Thyroid gland (tissue), 4 donors: ENCODE data around the gene DEK. TPM values are rescaled to one million over a fixed set of nuclear protein-coding genes. Genes with fewer than 3 reads are reported as not detected.
"Not testable (repeated sequence)": the region's sequence is repeated elsewhere in the genome, so short reads cannot be mapped to it uniquely, and the experiment has no call there.

ENCODE experiments used
- DNase-seq, 2 donors: peaks; one replicate each; pipeline ENCODE4 v3.0.0-alpha.2; 2019
- H3K27ac ChIP-seq, 3 donors: fragments of 200-600 bp; sonication (generic); 1 replicate in 2 of 3; 2 replicates in 1 of 3; pipeline ENCODE4 v1.5.1; 2016 to 2019; ENCODE audit warnings: mild to moderate bottlenecking in 1 of 3, moderate library complexity in 1 of 3
- H3K27me3 ChIP-seq: fragments of 200-600 bp; sonication (generic); one replicate; pipeline ENCODE4 v1.5.1; 2019
- H3K36me3 ChIP-seq, 2 donors: fragments of 200-600 bp; sonication (generic); one replicate each; pipeline ENCODE4 v1.5.1; 2016 to 2019
- H3K4me1 ChIP-seq, 2 donors: fragments of 200-600 bp; sonication (generic); one replicate each; pipeline ENCODE4 v1.5.1; 2017 to 2019
- H3K4me3 ChIP-seq, 3 donors: fragments of 200-600 bp; sonication (generic); replicated peaks in 1 of 3; 1 replicate in 2 of 3; 2 replicates in 1 of 3; pipeline ENCODE4 v1.5.1; 2016; ENCODE audit warnings: mild to moderate bottlenecking in 1 of 3
- H3K9me3 ChIP-seq: fragments of 200-600 bp; sonication (generic); one replicate; pipeline ENCODE4 v1.5.1; 2017
- CTCF ChIP-seq, 6 experiments: fragments of 200-600 bp in 3 of 6; fragments of 450-650 bp in 3 of 6; sonication (generic) in 3 of 6; IDR thresholded peaks; one replicate each; pipeline ENCODE4 v1.5.1; 2016 to 2019; ENCODE audit warnings: antibody characterized with exemption in 6 of 6, mild to moderate bottlenecking in 2 of 6, inconsistent platforms in 1 of 6, moderate library complexity in 1 of 6
- POLR2A ChIP-seq, 2 donors: fragments of 450-650 bp; IDR thresholded peaks; one replicate each; pipeline ENCODE4 v1.6.1; 2017; ENCODE audit warnings: antibody characterized with exemption in 2 of 2, mild to moderate bottlenecking in 2 of 2, moderate library complexity in 1 of 2
- WGBS, 2 donors: methylation state at CpG; one replicate each; pipeline ENCODE4 v1.1.5; 2017; 5-methylcytosine and 5-hydroxymethylcytosine counted together
- intact Hi-C: fragments of 100-400 bp; cut with DNase I; formaldehyde crosslinking; loops from one replicate; pipeline ENCODE4 v1.15.1; 2023
- total RNA-seq, 4 donors: library from RNA; depleted of rRNA; stranded (reverse); fragments of >200 nt; gene quantifications; one replicate each; pipeline ENCODE4 v1.2.3, GENCODE V29; 2016

Gene DEK
- total RNA-seq, 4 donors from 2014 or later = 165 to 211 (median 207) TPM

DNA sequence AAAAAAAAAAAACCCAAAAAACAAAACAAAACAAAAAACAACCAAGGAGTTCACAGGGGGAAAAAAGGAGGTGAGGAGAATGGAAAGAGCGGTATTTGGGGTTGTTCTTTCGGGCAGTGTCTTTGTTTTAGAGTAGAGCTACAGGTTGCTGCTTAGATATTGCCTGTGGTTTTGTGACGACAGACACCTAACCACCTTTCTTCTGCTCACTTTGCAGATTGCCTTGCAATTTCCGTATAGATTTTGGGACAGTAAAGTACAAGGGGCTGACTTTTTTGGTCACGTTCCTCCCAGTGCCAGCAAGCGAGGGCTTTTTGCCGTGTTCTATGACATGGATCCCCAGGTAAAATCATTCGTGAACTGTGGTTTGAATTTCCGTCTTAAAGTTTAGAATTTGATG is 50.9 kb downstream of the DEK start:
- 92 to 93% methylated on average over 9 of the region's 9 CpGs for WGBS, 2 donors
- intact Hi-C loops = no loop called here
- peaks cover 6 to 8% of the 10 kb centered on the region in 2 donors for H3K36me3 ChIP-seq

GRCh38 chr6:18212231-18212630 is 52.1 kb downstream of the DEK start:
- WGBS, 2 donors = 75 to 82% methylated on average over 4 of the region's 4 CpGs
- Histone ChIP-seq H3K4me1 (peaks cover 37 to 40% of the 10 kb centered on the region in 2 donors), H3K4me3 (no peak overlapping the region), H3K36me3 (no peaks in the 10 kb centered on the region), H3K9me3 (no peaks in the 10 kb centered on the region), H3K27ac (peak overlapping the region; percentile 71 to 91 (median 85)), H3K27me3 (no peaks in the 10 kb centered on the region)
- no peak for DNase-seq
- intact Hi-C loops = no loop called here
- no peak for TF ChIP-seq POLR2A (IDR thresholded peaks at IDR 0.05)
- TF ChIP-seq CTCF (IDR thresholded peaks at IDR 0.05) = no peak

More for the DNA sequence above, 50.9 kb downstream of the DEK start:
- H3K4me1 ChIP-seq = peaks cover 26 to 29% of the 10 kb centered on the region in 2 donors
- TF ChIP-seq CTCF (IDR thresholded peaks at IDR 0.05) = no peak
- no peak overlapping the region for H3K4me3 ChIP-seq
- no peaks in the 10 kb centered on the region for H3K9me3 ChIP-seq
- no peak for DNase-seq
- peak overlapping the region in 1 of 3 donors; percentile 71 for H3K27ac ChIP-seq
- no peaks in the 10 kb centered on the region for H3K27me3 ChIP-seq

DNA sequence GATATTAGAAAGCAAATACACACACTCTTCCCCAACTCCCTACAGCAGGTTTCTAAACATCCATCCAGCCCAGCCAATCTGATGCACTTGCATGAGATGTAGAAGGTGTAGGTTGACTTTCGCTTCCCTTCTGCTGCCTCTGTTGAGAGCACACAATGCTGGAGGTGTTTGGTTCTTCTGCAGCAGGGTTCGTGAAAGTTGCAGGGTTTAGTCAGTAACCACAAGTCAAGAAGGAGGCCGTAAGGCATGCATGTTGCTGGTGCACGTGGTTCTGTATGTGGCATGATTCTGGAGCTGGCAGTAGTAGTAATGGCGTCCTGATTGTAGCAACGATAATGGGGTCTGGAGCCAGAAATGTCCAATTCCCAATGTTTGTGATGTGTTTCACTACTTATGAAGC is 53.0 kb downstream of the DEK start:
- Histone ChIP-seq H3K4me3 (no peak overlapping the region), H3K27me3 (no peaks in the 10 kb centered on the region), H3K36me3 (no peaks in the 10 kb centered on the region), H3K27ac (peak overlapping the region; percentile 16 to 91 (median 85)), H3K9me3 (no peaks in the 10 kb centered on the region), H3K4me1 (peaks cover 42 to 45% of the 10 kb centered on the region in 2 donors)
- 89 to 91% methylated on average over 6 of the region's 6 CpGs for WGBS, 2 donors
- TF ChIP-seq POLR2A (IDR thresholded peaks at IDR 0.05) (no peak), CTCF (IDR thresholded peaks at IDR 0.05) (no peak)
- DNase-seq = no peak
- intact Hi-C loops = no loop called here

GRCh38 chr6:18210707-18211106 is 53.6 kb downstream of the DEK start:
- TF ChIP-seq CTCF (IDR thresholded peaks at IDR 0.05) (no peak), POLR2A (IDR thresholded peaks at IDR 0.05) (no peak)
- Histone ChIP-seq H3K4me1 (peaks cover 46 to 48% of the 10 kb centered on the region in 2 donors), H3K36me3 (no peaks in the 10 kb centered on the region), H3K9me3 (no peaks in the 10 kb centered on the region), H3K27me3 (no peaks in the 10 kb centered on the region), H3K4me3 (no peak overlapping the region), H3K27ac (peak overlapping the region; percentile 85 to 97 (median 91))
- intact Hi-C loops = no loop called here
- 65 to 73% methylated on average over 5 of the region's 5 CpGs for WGBS, 2 donors
- DNase-seq = peak; percentile 35 to 43

DNA sequence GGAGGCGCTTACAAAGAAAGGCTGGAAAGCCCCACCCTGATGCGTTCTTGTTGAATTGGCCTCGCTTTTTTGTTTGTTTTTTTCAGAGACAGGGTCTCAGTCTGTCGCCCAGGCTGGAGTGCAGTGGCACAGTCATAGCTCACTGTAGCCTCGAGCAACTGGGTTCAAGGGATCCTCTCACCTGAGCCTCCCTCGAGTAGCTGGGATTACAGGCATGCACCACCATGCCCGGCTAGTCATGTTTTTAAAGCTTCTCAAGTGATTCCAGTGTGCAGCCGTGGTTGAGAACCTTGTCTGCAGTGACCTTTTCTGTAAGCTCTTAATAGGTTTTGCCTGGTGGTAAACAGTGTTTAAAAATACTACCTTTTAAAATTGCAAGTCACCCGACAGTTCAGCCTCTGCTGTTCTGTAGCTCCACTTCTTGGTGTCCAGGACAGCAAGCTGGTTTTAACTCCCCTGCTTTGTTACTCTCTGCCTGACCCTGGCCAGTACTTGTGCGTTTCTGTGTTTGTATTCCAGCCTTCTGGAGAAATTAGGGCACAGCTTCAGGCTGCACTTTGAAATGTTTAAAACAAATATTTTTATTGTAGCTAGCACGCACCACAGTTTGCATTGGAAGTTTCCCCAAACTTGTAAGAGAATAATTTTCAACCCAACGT is 54.7 kb downstream of the DEK start:
- TF ChIP-seq POLR2A (IDR thresholded peaks at IDR 0.05) (peak in 1 of 2 donors; percentile 37), CTCF (IDR thresholded peaks at IDR 0.05) (no peak)
- Histone ChIP-seq H3K36me3 (no peaks in the 10 kb centered on the region), H3K9me3 (no peaks in the 10 kb centered on the region), H3K4me3 (no peak overlapping the region), H3K27me3 (no peaks in the 10 kb centered on the region), H3K4me1 (peaks cover 50 to 52% of the 10 kb centered on the region in 2 donors), H3K27ac (peak overlapping the region; percentile 90 to 97 (median 91))
- intact Hi-C loops = no loop called here
- peak; percentile 81 to 82 for DNase-seq
- 37 to 53% methylated on average over 12 of the region's 12 CpGs for WGBS, 2 donors

- WGBS, 2 donors = 92 to 95% methylated on average over 9 of the region's 9 CpGs
- Histone ChIP-seq H3K4me1 (peaks cover 58 to 59% of the 10 kb centered on the region in 2 donors), H3K27ac (peak overlapping the region; percentile 90 to 97 (median 91))
- intact Hi-C loops, DNase-seq, H3K36me3 ChIP-seq, H3K4me3 ChIP-seq, H3K27me3 ChIP-seq, H3K9me3 ChIP-seq: not testable (repeated sequence)
Measured at GRCh38 chr6:18208778-18209177, 55.6 kb downstream of the DEK start.
